Mucosa of rectum (tissue), 2 donors: ENCODE data around the gene SPON2.
A peak's percentile ranks its signal among the peaks of the same experiment; 100 is the strongest.

Experiments
- H3K27ac ChIP-seq, 2 donors: one replicate each; pipeline ENCODE4 v1.7.0; 2013; ENCODE audit warnings: inconsistent platforms in 2 of 2, low read depth in 2 of 2, low read length in 2 of 2
- H3K27me3 ChIP-seq, 2 donors: one replicate each; pipeline ENCODE4 v1.7.0; 2013; ENCODE audit warnings: low read length in 2 of 2; ENCODE audit not compliant: control insufficient read depth in 2 of 2, insufficient read depth in 2 of 2
- H3K36me3 ChIP-seq, 2 donors: one replicate each; pipeline ENCODE4 v1.7.0; 2013; ENCODE audit warnings: low read length in 2 of 2; ENCODE audit not compliant: control insufficient read depth in 2 of 2, insufficient read depth in 2 of 2
- H3K4me1 ChIP-seq, 2 donors: one replicate each; pipeline ENCODE4 v1.7.0; 2013; ENCODE audit warnings: low read length in 2 of 2, mild to moderate bottlenecking in 1 of 2; ENCODE audit not compliant: control insufficient read depth in 2 of 2, insufficient read depth in 2 of 2
- H3K4me3 ChIP-seq, 2 donors: one replicate each; pipeline ENCODE4 v1.7.0; 2013; ENCODE audit warnings: low read length in 2 of 2
- H3K9ac ChIP-seq, 2 donors: one replicate each; pipeline ENCODE4 v1.7.0; 2013; ENCODE audit warnings: low read length in 2 of 2, low read depth in 1 of 2, mild to moderate bottlenecking in 1 of 2
- H3K9me3 ChIP-seq, 2 donors: one replicate each; pipeline ENCODE4 v1.7.0; 2013; ENCODE audit warnings: low read length in 2 of 2; ENCODE audit not compliant: control insufficient read depth in 2 of 2
- donor health status: healthy.
- donor health status: Normal muscosa, but diverticular disease.

SPON2 gene

DNA sequence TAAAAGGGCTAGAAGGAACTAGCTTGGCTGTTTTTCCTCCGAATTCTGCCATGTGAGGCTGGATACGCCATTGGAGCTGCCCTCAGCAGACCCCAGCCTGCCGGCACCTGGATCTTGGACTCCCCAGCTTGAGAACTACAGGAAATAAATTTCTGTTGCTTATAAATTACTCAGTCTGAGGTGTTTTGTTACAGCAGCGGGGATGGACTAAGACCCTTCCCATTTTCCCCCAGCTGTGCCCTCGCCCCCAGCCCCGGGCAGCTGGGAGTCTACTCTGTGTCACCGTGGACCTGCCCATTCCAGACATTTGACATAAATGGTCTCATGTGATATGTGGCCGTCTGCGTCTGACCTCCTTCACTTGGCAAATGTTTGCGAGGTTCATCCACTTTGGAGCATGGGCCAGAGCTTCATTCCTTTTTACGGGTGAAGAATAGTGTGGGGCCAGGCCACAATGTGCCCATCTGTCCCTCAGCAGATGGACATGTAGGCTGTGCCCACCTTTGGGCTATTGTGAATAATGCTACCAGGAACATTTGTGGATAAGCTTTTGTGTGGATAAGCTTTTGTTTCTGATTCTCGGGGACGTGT lies 30.7 kb upstream of the SPON2 start:
- Histone ChIP-seq H3K4me1 (peaks cover 52 to 54% of the 10 kb centered on the region in 2 donors), H3K36me3 (no peaks in the 10 kb centered on the region), H3K4me3 (no peak overlapping the region), H3K27me3 (no peaks in the 10 kb centered on the region), H3K9ac (peak overlapping the region in 1 of 2 donors; percentile 45), H3K9me3 (no peaks in the 10 kb centered on the region), H3K27ac (peak overlapping the region; percentile 76 to 91)

- no peaks in the 10 kb centered on the region for H3K36me3 ChIP-seq
- H3K27me3 ChIP-seq, result no peaks in the 10 kb centered on the region
- peak overlapping the region; percentile 76 to 91 for H3K27ac ChIP-seq
- H3K4me3 ChIP-seq, result no peak overlapping the region
- H3K9ac ChIP-seq, result peak overlapping the region; percentile 24 to 45
- peaks cover 47 to 49% of the 10 kb centered on the region in 2 donors for H3K4me1 ChIP-seq
- no peaks in the 10 kb centered on the region for H3K9me3 ChIP-seq
These were observed 30.2 kb upstream of the SPON2 start for GRCh38 chr4:1202526-1203011.

DNA sequence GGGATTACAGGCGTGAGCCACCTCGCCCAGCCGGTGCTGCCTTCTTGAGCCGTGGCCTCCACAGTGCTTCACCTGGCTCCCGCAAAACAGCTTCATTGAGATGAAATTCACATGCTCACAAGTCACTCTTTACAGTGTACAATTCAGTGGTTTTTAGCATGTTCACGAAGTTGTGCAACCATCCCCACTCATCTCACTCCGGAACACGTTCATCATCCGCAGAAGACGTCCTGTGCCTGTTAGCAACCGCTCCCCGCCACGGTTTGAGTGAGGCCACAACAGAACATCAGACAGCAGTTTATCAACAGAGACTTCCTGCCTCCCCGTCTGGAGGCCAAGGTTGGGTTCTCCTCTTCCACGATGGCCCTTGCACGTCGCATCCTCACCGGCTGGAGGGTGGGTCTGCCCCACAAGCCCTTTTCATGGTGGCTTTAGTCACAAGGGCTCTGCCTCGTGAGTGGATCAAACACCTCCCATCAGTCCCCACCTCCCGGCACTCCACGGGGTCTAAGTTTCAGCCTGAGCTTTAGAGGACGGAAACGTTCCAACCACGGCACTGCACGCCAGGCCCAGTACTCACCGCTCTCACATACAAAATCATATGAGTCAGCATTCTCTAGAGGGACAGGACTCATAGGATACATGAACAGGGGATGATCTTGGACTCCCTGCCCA lies 29.6 kb upstream of the SPON2 start:
- Histone ChIP-seq H3K4me3 (peak overlapping the region in 1 of 2 donors; percentile 33), H3K36me3 (peaks cover 0 to under 1% of the 10 kb centered on the region in 2 donors), H3K9me3 (no peaks in the 10 kb centered on the region), H3K9ac (peak overlapping the region; percentile 45 to 47), H3K4me1 (peaks cover 43% of the 10 kb centered on the region in 2 donors), H3K27ac (peak overlapping the region; percentile 76 to 91), H3K27me3 (no peaks in the 10 kb centered on the region)

DNA sequence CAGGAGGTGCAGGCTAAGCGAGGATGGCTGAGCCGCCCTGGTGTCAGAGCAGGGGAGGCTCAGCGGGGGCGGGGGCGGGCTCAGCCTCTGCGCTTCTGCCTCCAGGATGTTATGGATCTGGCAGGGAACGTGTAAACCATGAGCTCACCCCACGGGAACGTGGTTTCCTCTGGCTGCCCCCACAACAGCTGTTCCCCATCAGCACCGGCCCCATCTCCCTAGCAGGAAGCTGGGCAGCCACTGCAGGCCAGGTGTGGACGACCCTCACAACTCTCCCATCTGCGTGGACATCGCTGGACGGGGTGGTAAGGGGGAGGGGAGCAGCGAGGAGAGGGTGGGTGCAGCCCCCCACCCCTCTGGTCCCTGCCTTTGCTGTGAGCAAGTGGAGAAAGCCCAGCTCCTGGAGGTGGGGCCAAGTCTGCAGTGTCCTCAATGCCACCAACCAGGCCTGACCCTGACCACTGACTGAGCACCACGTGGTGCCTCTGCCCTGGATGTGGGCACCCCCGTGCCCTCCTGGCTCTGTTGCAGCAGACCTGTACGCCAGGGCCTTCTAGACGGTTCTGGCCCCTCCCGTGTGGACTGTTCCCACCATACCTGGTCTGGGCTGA lies 28.1 kb upstream of the SPON2 start:
- Histone ChIP-seq H3K27me3 (no peaks in the 10 kb centered on the region), H3K4me3 (peak overlapping the region; percentile 12 to 59), H3K4me1 (peaks cover 31 to 38% of the 10 kb centered on the region in 2 donors), H3K36me3 (peaks cover 5 to 6% of the 10 kb centered on the region in 2 donors), H3K9me3 (no peaks in the 10 kb centered on the region), H3K9ac (peak overlapping the region; percentile 29 to 58), H3K27ac (peak overlapping the region; percentile 76 to 91)

- Histone ChIP-seq H3K9me3 (no peaks in the 10 kb centered on the region), H3K9ac (peak overlapping the region; percentile 6 to 29), H3K27me3 (no peaks in the 10 kb centered on the region), H3K27ac (peak overlapping the region; percentile 76 to 91), H3K4me1 (peaks cover 25 to 32% of the 10 kb centered on the region in 2 donors), H3K4me3 (peak overlapping the region; percentile 12 to 59), H3K36me3 (peaks cover 5 to 6% of the 10 kb centered on the region in 2 donors)
These were observed 27.4 kb upstream of the SPON2 start for GRCh38 chr4:1199556-1200331.

DNA sequence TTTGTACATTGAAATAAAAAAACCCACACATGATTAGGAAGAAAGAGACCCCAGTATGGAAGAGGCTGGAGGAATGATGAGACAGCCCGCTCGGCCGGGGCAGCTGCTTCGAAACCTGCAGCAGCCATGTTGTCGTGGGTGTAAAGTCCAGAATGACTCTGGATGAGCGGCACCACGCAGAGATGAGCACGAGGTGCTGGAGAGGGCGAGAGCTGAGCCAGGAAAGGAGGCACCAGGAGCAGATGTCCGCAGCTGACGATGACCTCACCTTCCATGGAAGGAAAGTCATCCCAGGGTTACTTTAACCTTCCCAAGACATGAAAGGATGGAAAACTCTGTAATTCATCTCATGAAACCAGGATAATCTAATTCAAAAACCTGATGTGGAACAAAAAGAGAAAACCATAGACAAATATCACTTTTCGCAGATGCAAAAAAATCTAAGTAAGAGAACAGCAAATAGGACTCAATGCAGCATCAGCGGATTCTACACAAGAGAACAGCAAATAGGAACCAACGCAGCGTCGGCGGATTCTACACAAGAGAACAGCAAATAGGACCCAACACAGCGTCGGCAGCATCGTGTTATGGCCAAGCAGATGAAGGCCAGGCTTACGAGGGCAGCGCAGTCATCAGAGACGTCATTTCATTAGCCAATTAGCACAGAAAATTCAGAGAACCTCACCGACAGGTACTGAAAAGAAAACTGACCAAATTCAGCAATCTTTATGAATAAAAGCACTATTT lies 25.9 kb upstream of the SPON2 start:
- Histone ChIP-seq H3K4me3 (no peak overlapping the region), H3K9ac (no peak overlapping the region), H3K27ac (peak overlapping the region in 1 of 2 donors; percentile 9), H3K9me3 (no peaks in the 10 kb centered on the region), H3K27me3 (no peaks in the 10 kb centered on the region), H3K36me3 (peaks cover 5 to 6% of the 10 kb centered on the region in 2 donors), H3K4me1 (peaks cover 11 to 27% of the 10 kb centered on the region in 2 donors)

DNA sequence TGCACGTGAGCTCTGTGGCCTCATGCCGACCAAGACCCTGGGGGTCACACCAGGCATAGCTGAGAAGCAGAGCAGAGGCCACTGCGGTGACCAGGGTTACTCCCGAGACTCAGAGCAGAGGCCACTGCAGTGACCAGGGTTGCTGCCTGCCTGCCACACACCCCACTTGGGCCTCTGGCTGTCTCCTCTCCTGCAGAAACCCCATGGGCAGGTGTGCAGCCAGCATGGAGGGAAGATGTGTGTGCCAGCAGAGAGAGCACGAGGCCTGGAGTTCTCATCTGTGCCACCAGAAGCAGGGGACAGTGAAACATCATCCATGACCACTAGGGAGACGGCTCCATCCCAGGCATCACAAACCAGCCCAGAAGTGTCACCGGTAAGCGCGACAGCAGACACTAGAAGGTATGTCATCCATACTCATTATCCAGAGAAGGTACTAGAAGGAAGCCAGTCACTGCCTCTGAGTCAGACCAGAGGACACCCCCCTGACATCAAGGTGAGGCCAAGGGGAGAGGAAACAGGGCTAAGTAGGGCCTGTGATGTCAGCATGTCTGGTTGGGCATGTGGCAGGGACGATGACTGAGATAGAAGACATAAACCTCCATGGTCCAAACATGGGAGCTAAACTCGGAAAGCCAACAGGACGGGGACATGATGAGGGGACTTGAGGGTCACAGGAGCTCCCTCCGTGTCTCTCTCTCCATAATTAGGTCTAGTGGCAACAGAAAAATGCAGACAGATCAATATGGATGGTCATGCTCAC lies 24.2 kb upstream of the SPON2 start:
- H3K27ac ChIP-seq, result no peak overlapping the region
- H3K27me3 ChIP-seq, result no peaks in the 10 kb centered on the region
- H3K9me3 ChIP-seq, result no peaks in the 10 kb centered on the region
- H3K4me1 ChIP-seq, result peaks cover 21 to 26% of the 10 kb centered on the region in 2 donors
- H3K4me3 ChIP-seq, result no peak overlapping the region
- peaks cover 5 to 6% of the 10 kb centered on the region in 2 donors for H3K36me3 ChIP-seq
- H3K9ac ChIP-seq, result no peak overlapping the region

GRCh38 chr4:1195891-1196401 lies 23.6 kb upstream of the SPON2 start:
- Histone ChIP-seq H3K27me3 (no peaks in the 10 kb centered on the region), H3K4me1 (peaks cover 24% of the 10 kb centered on the region in 2 donors), H3K9me3 (no peaks in the 10 kb centered on the region), H3K4me3 (no peak overlapping the region), H3K9ac (no peak overlapping the region), H3K27ac (no peak overlapping the region), H3K36me3 (peaks cover 5 to 6% of the 10 kb centered on the region in 2 donors)
